Ovary (tissue), 3 donors: ENCODE data around the gene SYT6.

Experiments
- CTCF ChIP-seq, 3 donors: fragments of 450-650 bp in 2 of 3; fragments of 200-600 bp in 1 of 3; IDR thresholded peaks; one replicate each; pipeline versions ENCODE4 v1.5.1 to v1.8.0; 2016 to 2022; ENCODE audit warnings: antibody characterized with exemption in 3 of 3, mild to moderate bottlenecking in 1 of 3
- EP300 ChIP-seq: sonication (generic); formaldehyde crosslinking; IDR thresholded peaks from one replicate; pipeline ENCODE4 v1.6.1; 2017; ENCODE audit warnings: antibody characterized with exemption
- POLR2A ChIP-seq: fragments of 450-650 bp; IDR thresholded peaks from one replicate; pipeline ENCODE4 v1.6.1; 2017; ENCODE audit warnings: antibody characterized with exemption, mild to moderate bottlenecking, moderate library complexity
- donor health status: DM: no; HTN: no; CAD: no.

- TF ChIP-seq CTCF (IDR thresholded peaks at IDR 0.05) (no peak), POLR2A (no peak), EP300 (no peak)
These were observed 38.7 kb upstream of the SYT6 start for GRCh38 chr1:114192328-114192727.
